H1 (cell line): ENCODE measurements around the gene IRF2BP1.

Experiments
- CBX5 ChIP-seq: fragments of 300-800, 300-1000 bp; sonication (generic); IDR thresholded peaks from 2 replicates; pipeline ENCODE4 v1.7.1; 2016; ENCODE audit warnings: antibody characterized with exemption, low read length, low read depth
- CHD2 ChIP-seq: IDR thresholded peaks from 2 replicates; pipeline ENCODE4 v1.6.1; 2012; ENCODE audit warnings: low read length, improper control_type of control experiment
- EZH2 ChIP-seq: fragments of 200-600 bp; sonication (generic); IDR thresholded peaks from 2 replicates; pipeline ENCODE4 v1.7.1; 2012; ENCODE audit warnings: low read depth, mild to moderate bottlenecking, moderate library complexity, low read length, inconsistent platforms; ENCODE audit not compliant: severe bottlenecking
- HDAC2 ChIP-seq, 2 experiments: fragments of 300-600 bp in 1 of 2; sonication (generic) in 1 of 2; IDR thresholded peaks; 2 replicates each; pipeline ENCODE4 v1.6.1; 2011 to 2012; ENCODE audit warnings: low read depth in 2 of 2, low read length in 2 of 2, mild to moderate bottlenecking in 2 of 2, moderate library complexity in 2 of 2, borderline replicate concordance in 1 of 2, inconsistent platforms in 1 of 2
- JUND ChIP-seq: IDR thresholded peaks from 2 replicates; pipeline ENCODE4 v1.6.1; 2011; ENCODE audit warnings: mild to moderate bottlenecking, improper control_type of control experiment, low read length
- KDM5A ChIP-seq: fragments of 200-600 bp; IDR thresholded peaks from 2 replicates; pipeline ENCODE4 v1.7.1; 2012; ENCODE audit warnings: mild to moderate bottlenecking, low read length, inconsistent platforms, mixed read lengths
- POLR2A ChIP-seq, 2 experiments: IDR thresholded peaks; 1 replicate in 1 of 2; 2 replicates in 1 of 2; pipeline ENCODE4 v1.6.1; 2011; ENCODE audit warnings: low read depth in 2 of 2, low read length in 2 of 2, mild to moderate bottlenecking in 2 of 2; ENCODE audit errors: control extremely low read depth in 1 of 2
- RBBP5 ChIP-seq: IDR thresholded peaks from 2 replicates; pipeline ENCODE4 v1.7.1; 2012; ENCODE audit warnings: low read depth, mild to moderate bottlenecking, inconsistent platforms, low read length, moderate library complexity, borderline replicate concordance
- RFX5 ChIP-seq: IDR thresholded peaks from 2 replicates; pipeline ENCODE4 v1.6.1; 2011; ENCODE audit warnings: low read depth, low read length, improper control_type of control experiment, borderline replicate concordance
- SP1 ChIP-seq: IDR thresholded peaks from 2 replicates; pipeline ENCODE4 v1.6.1; 2011; ENCODE audit warnings: low read depth, low read length
- SP4 ChIP-seq: IDR thresholded peaks from 2 replicates; pipeline ENCODE4 v1.6.1; 2012; ENCODE audit warnings: low read length, inconsistent platforms
- TEAD4 ChIP-seq: IDR thresholded peaks from 2 replicates; pipeline ENCODE4 v1.6.1; 2012; ENCODE audit warnings: low read depth, low read length, inconsistent platforms, mixed read lengths
- YY1 ChIP-seq: IDR thresholded peaks from 2 replicates; pipeline ENCODE4 v1.6.1; 2011; ENCODE audit warnings: low read depth, mild to moderate bottlenecking, low read length
- TF ChIP-seq, protein P1 (sequence below), 3 experiments: IDR thresholded peaks; 1 replicate in 2 of 3; 2 replicates in 1 of 3; pipeline versions ENCODE4 v1.5.1 to v1.6.1; 2011; ENCODE audit warnings: low read length in 3 of 3, mild to moderate bottlenecking in 3 of 3, inconsistent platforms in 2 of 3, low read depth in 1 of 3, moderate library complexity in 1 of 3; ENCODE audit not compliant: insufficient read depth in 1 of 3; ENCODE audit errors: control extremely low read depth in 1 of 3

DNA sequence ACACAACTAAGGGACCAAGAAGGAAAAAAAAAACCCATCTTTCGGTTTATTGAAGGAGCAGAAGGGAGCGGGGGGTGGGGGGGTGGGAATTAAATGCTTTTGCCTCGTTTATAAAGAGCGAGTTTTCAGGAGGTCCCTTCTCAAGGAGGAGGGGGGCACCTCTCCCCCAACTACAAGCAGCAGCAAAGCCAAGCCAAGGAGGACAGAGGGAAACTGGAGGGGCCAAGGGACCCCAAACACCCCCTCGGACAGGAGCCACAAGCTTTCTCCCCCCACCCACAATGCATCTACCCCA, 2.4 kb downstream of the IRF2BP1 start:
- TF ChIP-seq, protein P1, sequence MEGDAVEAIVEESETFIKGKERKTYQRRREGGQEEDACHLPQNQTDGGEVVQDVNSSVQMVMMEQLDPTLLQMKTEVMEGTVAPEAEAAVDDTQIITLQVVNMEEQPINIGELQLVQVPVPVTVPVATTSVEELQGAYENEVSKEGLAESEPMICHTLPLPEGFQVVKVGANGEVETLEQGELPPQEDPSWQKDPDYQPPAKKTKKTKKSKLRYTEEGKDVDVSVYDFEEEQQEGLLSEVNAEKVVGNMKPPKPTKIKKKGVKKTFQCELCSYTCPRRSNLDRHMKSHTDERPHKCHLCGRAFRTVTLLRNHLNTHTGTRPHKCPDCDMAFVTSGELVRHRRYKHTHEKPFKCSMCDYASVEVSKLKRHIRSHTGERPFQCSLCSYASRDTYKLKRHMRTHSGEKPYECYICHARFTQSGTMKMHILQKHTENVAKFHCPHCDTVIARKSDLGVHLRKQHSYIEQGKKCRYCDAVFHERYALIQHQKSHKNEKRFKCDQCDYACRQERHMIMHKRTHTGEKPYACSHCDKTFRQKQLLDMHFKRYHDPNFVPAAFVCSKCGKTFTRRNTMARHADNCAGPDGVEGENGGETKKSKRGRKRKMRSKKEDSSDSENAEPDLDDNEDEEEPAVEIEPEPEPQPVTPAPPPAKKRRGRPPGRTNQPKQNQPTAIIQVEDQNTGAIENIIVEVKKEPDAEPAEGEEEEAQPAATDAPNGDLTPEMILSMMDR (IDR thresholded peaks at IDR 0.05; ENCODE audit: control extremely low read depth in 1 of 3, insufficient read depth in 1 of 3, low read depth in 1 of 3, low read length in 3 of 3), result no peak
- TF ChIP-seq KDM5A (no peak), POLR2A (IDR thresholded peaks at IDR 0.05; ENCODE audit: control extremely low read depth in 1 of 2, low read depth in 2 of 2, low read length in 2 of 2) (no peak), TEAD4 (no peak), CBX5 (no peak), SP1 (no peak), EZH2 (no peak), HDAC2 (IDR thresholded peaks at IDR 0.05; ENCODE audit: borderline replicate concordance in 1 of 2, low read depth in 2 of 2, low read length in 2 of 2) (no peak), CHD2 (no peak), YY1 (no peak), SP4 (no peak), RBBP5 (no peak), JUND (no peak), RFX5 (no peak)
